ENCODE data around the gene RARRES1. TPM values are rescaled to one million over a fixed set of nuclear protein-coding genes. Genes with fewer than 3 reads are reported as not detected.
"Not testable (repeated sequence)": the region's sequence is repeated elsewhere in the genome, so short reads cannot be mapped to it uniquely, and the experiment has no call there.

RARRES1 gene
- total and polyA plus RNA-seq, 9 donors = 2.2 to 9.4 (median 4.1) TPM

GRCh38 chr3:158702815-158703481 lies 29.3 kb downstream of the RARRES1 start:
- Histone ChIP-seq H3K9me3 (replicated peaks; ENCODE audit: control insufficient read depth, low read depth, low read length) (no peaks in the 10 kb centered on the region), H3K4me3 (ENCODE audit: low read length) (no peak overlapping the region), H3K27ac (ENCODE audit: low read length) (no peak overlapping the region), H3K36me3 (ENCODE audit: control insufficient read depth, insufficient read depth, low read length) (peaks cover 16% of the 10 kb centered on the region), H3K27me3 (ENCODE audit: control insufficient read depth, insufficient read depth, low read length) (no peaks in the 10 kb centered on the region), H3K4me1 (ENCODE audit: control insufficient read depth, insufficient read depth, low read length) (no peaks in the 10 kb centered on the region)
- DNase-seq = no peak
- 76% methylated on average over 2 of the region's 4 CpGs for WGBS (ENCODE audit: insufficient coverage)

GRCh38 chr3:158701420-158702065 lies 30.7 kb downstream of the RARRES1 start:
- no CpG with 5 or more reads among the region's 4 CpGs for WGBS (ENCODE audit: insufficient coverage)

GRCh38 chr3:158700559-158700958 lies 31.7 kb downstream of the RARRES1 start:
- Histone ChIP-seq H3K4me1 (ENCODE audit: control insufficient read depth, insufficient read depth, low read length) (no peaks in the 10 kb centered on the region), H3K36me3 (ENCODE audit: control insufficient read depth, insufficient read depth, low read length) (peaks cover 14% of the 10 kb centered on the region), H3K27ac (ENCODE audit: low read length) (no peak overlapping the region), H3K9me3 (replicated peaks; ENCODE audit: control insufficient read depth, low read depth, low read length) (no peaks in the 10 kb centered on the region), H3K4me3 (ENCODE audit: low read length) (no peak overlapping the region), H3K27me3 (ENCODE audit: control insufficient read depth, insufficient read depth, low read length) (no peaks in the 10 kb centered on the region)
- DNase-seq = no peak

More at GRCh38 chr3:158701420-158702065, 30.7 kb downstream of the RARRES1 start:
- Histone ChIP-seq H3K4me1 (ENCODE audit: control insufficient read depth, insufficient read depth, low read length) (no peaks in the 10 kb centered on the region), H3K4me3 (ENCODE audit: low read length) (no peak overlapping the region), H3K27me3 (ENCODE audit: control insufficient read depth, insufficient read depth, low read length) (no peaks in the 10 kb centered on the region), H3K9me3 (replicated peaks; ENCODE audit: control insufficient read depth, low read depth, low read length) (no peaks in the 10 kb centered on the region), H3K36me3 (ENCODE audit: control insufficient read depth, insufficient read depth, low read length) (peaks cover 18% of the 10 kb centered on the region), H3K27ac (ENCODE audit: low read length) (no peak overlapping the region)
- DNase-seq = no peak

GRCh38 chr3:158696618-158697017 lies 35.6 kb downstream of the RARRES1 start:
- H3K9me3 ChIP-seq (replicated peaks; ENCODE audit: control insufficient read depth, low read depth, low read length) = no peaks in the 10 kb centered on the region
- no peak for DNase-seq
- H3K4me3 ChIP-seq (ENCODE audit: low read length) = no peak overlapping the region
- H3K36me3 ChIP-seq (ENCODE audit: control insufficient read depth, insufficient read depth, low read length) = peaks cover 12% of the 10 kb centered on the region
- no peaks in the 10 kb centered on the region for H3K4me1 ChIP-seq (ENCODE audit: control insufficient read depth, insufficient read depth, low read length)
- no peaks in the 10 kb centered on the region for H3K27me3 ChIP-seq (ENCODE audit: control insufficient read depth, insufficient read depth, low read length)
- no CpG with 5 or more reads among the region's 2 CpGs for WGBS (ENCODE audit: insufficient coverage)
- H3K27ac ChIP-seq (ENCODE audit: low read length) = no peak overlapping the region

GRCh38 chr3:158693866-158694456 lies 38.3 kb downstream of the RARRES1 start:
- not testable (repeated sequence) for H3K27ac ChIP-seq (ENCODE audit: low read length); H3K4me1 ChIP-seq (ENCODE audit: control insufficient read depth, insufficient read depth, low read length); DNase-seq; H3K9me3 ChIP-seq (replicated peaks; ENCODE audit: control insufficient read depth, low read depth, low read length); H3K36me3 ChIP-seq (ENCODE audit: control insufficient read depth, insufficient read depth, low read length); H3K4me3 ChIP-seq (ENCODE audit: low read length); H3K27me3 ChIP-seq (ENCODE audit: control insufficient read depth, insufficient read depth, low read length)
- WGBS (ENCODE audit: insufficient coverage) = 63% methylated on average over 2 of the region's 3 CpGs

- no peaks in the 10 kb centered on the region for H3K27me3 ChIP-seq (ENCODE audit: control insufficient read depth, insufficient read depth, low read length)
- H3K4me3 ChIP-seq (ENCODE audit: low read length) = no peak overlapping the region
- no peak overlapping the region for H3K27ac ChIP-seq (ENCODE audit: low read length)
- H3K4me1 ChIP-seq (ENCODE audit: control insufficient read depth, insufficient read depth, low read length) = no peaks in the 10 kb centered on the region
- WGBS (ENCODE audit: insufficient coverage) = no CpG with 5 or more reads among the region's 2 CpGs
- no peak for DNase-seq
- no peaks in the 10 kb centered on the region for H3K9me3 ChIP-seq (replicated peaks; ENCODE audit: control insufficient read depth, low read depth, low read length)
- no peaks in the 10 kb centered on the region for H3K36me3 ChIP-seq (ENCODE audit: control insufficient read depth, insufficient read depth, low read length)
Observed at GRCh38 chr3:158685159-158685558, 47.1 kb downstream of the RARRES1 start.

GRCh38 chr3:158683230-158683962 lies 48.9 kb downstream of the RARRES1 start:
- DNase-seq = no peak
- no peaks in the 10 kb centered on the region for H3K9me3 ChIP-seq (replicated peaks; ENCODE audit: control insufficient read depth, low read depth, low read length)
- no peak overlapping the region for H3K4me3 ChIP-seq (ENCODE audit: low read length)
- H3K4me1 ChIP-seq (ENCODE audit: control insufficient read depth, insufficient read depth, low read length) = no peaks in the 10 kb centered on the region
- no CpG with 5 or more reads among the region's 5 CpGs for WGBS (ENCODE audit: insufficient coverage)
- H3K27me3 ChIP-seq (ENCODE audit: control insufficient read depth, insufficient read depth, low read length) = no peaks in the 10 kb centered on the region
- H3K27ac ChIP-seq (ENCODE audit: low read length) = no peak overlapping the region
- peaks cover 3% of the 10 kb centered on the region for H3K36me3 ChIP-seq (ENCODE audit: control insufficient read depth, insufficient read depth, low read length)

GRCh38 chr3:158680861-158681260 lies 51.4 kb downstream of the RARRES1 start:
- no CpG with 5 or more reads among the region's 2 CpGs for WGBS (ENCODE audit: insufficient coverage)
- Histone ChIP-seq H3K4me1 (ENCODE audit: control insufficient read depth, insufficient read depth, low read length) (no peaks in the 10 kb centered on the region), H3K9me3 (replicated peaks; ENCODE audit: control insufficient read depth, low read depth, low read length) (no peaks in the 10 kb centered on the region), H3K27ac (ENCODE audit: low read length) (no peak overlapping the region), H3K27me3 (ENCODE audit: control insufficient read depth, insufficient read depth, low read length) (no peaks in the 10 kb centered on the region), H3K36me3 (ENCODE audit: control insufficient read depth, insufficient read depth, low read length) (peaks cover 8% of the 10 kb centered on the region), H3K4me3 (ENCODE audit: low read length) (no peak overlapping the region)
- DNase-seq = no peak

- no peaks in the 10 kb centered on the region for H3K4me1 ChIP-seq (ENCODE audit: control insufficient read depth, insufficient read depth, low read length)
- H3K27ac ChIP-seq (ENCODE audit: low read length) = no peak overlapping the region
- H3K9me3 ChIP-seq (replicated peaks; ENCODE audit: control insufficient read depth, low read depth, low read length) = no peaks in the 10 kb centered on the region
- peaks cover 8% of the 10 kb centered on the region for H3K36me3 ChIP-seq (ENCODE audit: control insufficient read depth, insufficient read depth, low read length)
- WGBS (ENCODE audit: insufficient coverage) = no CpG with 5 or more reads among the region's 1 CpG
- H3K27me3 ChIP-seq (ENCODE audit: control insufficient read depth, insufficient read depth, low read length) = no peaks in the 10 kb centered on the region
- no peak overlapping the region for H3K4me3 ChIP-seq (ENCODE audit: low read length)
- no peak for DNase-seq
Observed at GRCh38 chr3:158679547-158680000, 52.7 kb downstream of the RARRES1 start.

GRCh38 chr3:158678687-158679086 lies 53.6 kb downstream of the RARRES1 start:
- no peaks in the 10 kb centered on the region for H3K4me1 ChIP-seq (ENCODE audit: control insufficient read depth, insufficient read depth, low read length)
- DNase-seq = no peak
- WGBS (ENCODE audit: insufficient coverage) = no CpG with 5 or more reads among the region's 2 CpGs
- H3K4me3 ChIP-seq (ENCODE audit: low read length) = no peak overlapping the region
- H3K27ac ChIP-seq (ENCODE audit: low read length) = no peak overlapping the region
- H3K36me3 ChIP-seq (ENCODE audit: control insufficient read depth, insufficient read depth, low read length) = peaks cover 8% of the 10 kb centered on the region
- H3K9me3 ChIP-seq (replicated peaks; ENCODE audit: control insufficient read depth, low read depth, low read length) = no peaks in the 10 kb centered on the region
- no peaks in the 10 kb centered on the region for H3K27me3 ChIP-seq (ENCODE audit: control insufficient read depth, insufficient read depth, low read length)
